Osteoblast (primary cell): ENCODE results near the gene HTRA2. TPM values are rescaled to one million over a fixed set of nuclear protein-coding genes. Genes with fewer than 3 reads are reported as not detected.
A peak's percentile ranks its signal among the peaks of the same experiment; 100 is the strongest.

ENCODE experiments used
- DNase-seq: peaks from one replicate; pipeline ENCODE4 v3.0.0; 2011; ENCODE audit warnings: low spot score, mixed read lengths; ENCODE audit not compliant: insufficient read length; ENCODE audit errors: missing footprints
- H2AFZ ChIP-seq: 2 replicates; pipeline ENCODE4 v1.6.0; 2011; ENCODE audit warnings: mild to moderate bottlenecking, low read length
- H3K27ac ChIP-seq: 2 replicates; pipeline ENCODE4 v1.5.1; 2011; ENCODE audit warnings: mild to moderate bottlenecking, low read depth, low read length, moderate library complexity
- H3K27me3 ChIP-seq: 2 replicates; pipeline ENCODE4 v1.6.0; 2012; ENCODE audit warnings: mild to moderate bottlenecking, control low read depth, inconsistent platforms, low read length, moderate library complexity; ENCODE audit not compliant: insufficient read depth
- H3K36me3 ChIP-seq: 2 replicates; pipeline ENCODE4 v1.5.1; 2011; ENCODE audit warnings: mild to moderate bottlenecking, low read length, control low read depth, moderate library complexity; ENCODE audit not compliant: insufficient read depth
- H3K4me1 ChIP-seq: 2 replicates; pipeline ENCODE4 v1.5.1; 2011; ENCODE audit warnings: mild to moderate bottlenecking, low read length, control low read depth, moderate library complexity; ENCODE audit not compliant: insufficient read depth
- H3K4me2 ChIP-seq: 2 replicates; pipeline ENCODE4 v1.6.0; 2011; ENCODE audit warnings: mild to moderate bottlenecking, low read length; ENCODE audit not compliant: insufficient read depth
- H3K4me3 ChIP-seq: fragments of 200-600 bp; sonication (generic); 3 replicates; pipeline ENCODE4 v1.5.1; 2012; ENCODE audit warnings: mild to moderate bottlenecking, low read length, inconsistent platforms; ENCODE audit not compliant: insufficient read depth
- H3K79me2 ChIP-seq: 2 replicates; pipeline ENCODE4 v1.6.0; 2012; ENCODE audit warnings: mild to moderate bottlenecking, low read length, control low read depth, inconsistent platforms; ENCODE audit not compliant: insufficient read depth
- H3K9me3 ChIP-seq: 2 replicates; pipeline ENCODE4 v1.5.1; 2011; ENCODE audit warnings: low read depth, low read length, control low read depth
- H4K20me1 ChIP-seq: 2 replicates; pipeline ENCODE4 v1.6.0; 2012; ENCODE audit warnings: mild to moderate bottlenecking, low read length, control low read depth; ENCODE audit not compliant: insufficient read depth
- CTCF ChIP-seq: IDR thresholded peaks from 2 replicates; pipeline ENCODE4 v1.5.1; 2011; ENCODE audit warnings: mild to moderate bottlenecking, low read depth, low read length, moderate library complexity; ENCODE audit errors: extremely low read depth
- total RNA-seq: library from RNA; depleted of rRNA; stranded (reverse); fragments of >200 nt; gene quantifications from 2 replicates; pipeline ENCODE4 v1.2.3, GENCODE V29; 2012

HTRA2 gene
- total RNA-seq, 1 donor = 51.8 TPM

GRCh38 chr2:74526649-74527230 is 3.0 kb upstream of the HTRA2 start:
- no peak for TF ChIP-seq CTCF
- Histone ChIP-seq H3K9me3 (no peaks in the 10 kb centered on the region), H3K27me3 (no peaks in the 10 kb centered on the region), H3K4me1 (peaks cover 27% of the 10 kb centered on the region), H4K20me1 (peaks cover 16% of the 10 kb centered on the region), H3K4me2 (no peak overlapping the region), H3K4me3 (no peak overlapping the region), H3K36me3 (peaks cover 27% of the 10 kb centered on the region), H2AFZ (no peak overlapping the region), H3K79me2 (peaks cover 44% of the 10 kb centered on the region), H3K27ac (no peak overlapping the region)
- peak; percentile 54 for DNase-seq

GRCh38 chr2:74527741-74528140 is 2.0 kb upstream of the HTRA2 start:
- no peak for TF ChIP-seq CTCF

GRCh38 chr2:74528600-74529356 is 955 bp upstream of the HTRA2 start:
- H3K4me3 ChIP-seq = peak overlapping the region; percentile 93
- H3K9me3 ChIP-seq = no peaks in the 10 kb centered on the region
- peaks cover 29% of the 10 kb centered on the region for H3K4me1 ChIP-seq
- peaks cover 16% of the 10 kb centered on the region for H4K20me1 ChIP-seq
- no peak for TF ChIP-seq CTCF
- H3K4me2 ChIP-seq = peak overlapping the region; percentile 99
- peaks cover 42% of the 10 kb centered on the region for H3K36me3 ChIP-seq
- DNase-seq = peak; percentile 66
- peak overlapping the region; percentile 80 for H2AFZ ChIP-seq
- H3K27me3 ChIP-seq = no peaks in the 10 kb centered on the region
- peaks cover 47% of the 10 kb centered on the region for H3K79me2 ChIP-seq
- H3K27ac ChIP-seq = peak overlapping the region; percentile 93

More at GRCh38 chr2:74527741-74528140, 2.0 kb upstream of the HTRA2 start:
- Histone ChIP-seq H3K27me3 (no peaks in the 10 kb centered on the region), H3K4me1 (peaks cover 29% of the 10 kb centered on the region), H3K4me3 (no peak overlapping the region), H3K9me3 (no peaks in the 10 kb centered on the region), H3K27ac (no peak overlapping the region), H3K79me2 (peaks cover 47% of the 10 kb centered on the region), H3K4me2 (no peak overlapping the region), H3K36me3 (peaks cover 31% of the 10 kb centered on the region), H4K20me1 (peaks cover 16% of the 10 kb centered on the region), H2AFZ (no peak overlapping the region)
- DNase-seq = no peak
